ENCODE data around the gene ASIC2. TPM values are rescaled to one million over a fixed set of nuclear protein-coding genes. Genes with fewer than 3 reads are reported as not detected.

Gene ASIC2
- total and polyA plus RNA-seq, 2 donors (not counting 1 experiment from before 2014, with no cell fraction given) = not detected

DNA sequence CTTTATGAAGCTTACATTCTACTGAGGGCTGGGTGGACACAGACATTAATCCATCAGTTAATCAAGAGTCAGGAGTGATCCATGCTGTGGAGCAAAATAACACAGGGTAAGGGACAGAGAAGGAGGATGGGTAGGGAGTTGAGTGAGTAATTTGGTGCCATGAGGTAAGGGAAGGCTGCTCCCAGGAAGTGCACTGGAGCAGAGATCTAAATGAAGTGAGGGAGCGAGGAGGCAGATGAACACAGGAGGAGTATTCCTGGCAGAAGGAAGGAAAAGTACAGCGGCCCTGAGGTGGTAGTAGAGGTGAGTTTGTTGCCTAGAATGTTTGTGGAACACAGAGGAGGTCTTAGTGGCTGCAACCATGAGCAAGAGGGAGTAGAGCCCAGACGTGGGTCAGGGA, 34.8 kb downstream of the ASIC2 start:
- WGBS (ENCODE audit: insufficient coverage) = 70% methylated on average over 3 of the region's 3 CpGs
- ChIA-PET POLR2A (no interaction called here), CTCF (no interaction called here)
- no peak overlapping the region for H3K4me2 ChIP-seq (replicated peaks; ENCODE audit: low read depth, low read length, poor library complexity, severe bottlenecking)
- H3K79me2 ChIP-seq (ENCODE audit: control insufficient read depth, insufficient read depth, low read length) = no peaks in the 10 kb centered on the region
- no peak overlapping the region for H3K27ac Mint-ChIP-seq
- TF ChIP-seq, protein P1, sequence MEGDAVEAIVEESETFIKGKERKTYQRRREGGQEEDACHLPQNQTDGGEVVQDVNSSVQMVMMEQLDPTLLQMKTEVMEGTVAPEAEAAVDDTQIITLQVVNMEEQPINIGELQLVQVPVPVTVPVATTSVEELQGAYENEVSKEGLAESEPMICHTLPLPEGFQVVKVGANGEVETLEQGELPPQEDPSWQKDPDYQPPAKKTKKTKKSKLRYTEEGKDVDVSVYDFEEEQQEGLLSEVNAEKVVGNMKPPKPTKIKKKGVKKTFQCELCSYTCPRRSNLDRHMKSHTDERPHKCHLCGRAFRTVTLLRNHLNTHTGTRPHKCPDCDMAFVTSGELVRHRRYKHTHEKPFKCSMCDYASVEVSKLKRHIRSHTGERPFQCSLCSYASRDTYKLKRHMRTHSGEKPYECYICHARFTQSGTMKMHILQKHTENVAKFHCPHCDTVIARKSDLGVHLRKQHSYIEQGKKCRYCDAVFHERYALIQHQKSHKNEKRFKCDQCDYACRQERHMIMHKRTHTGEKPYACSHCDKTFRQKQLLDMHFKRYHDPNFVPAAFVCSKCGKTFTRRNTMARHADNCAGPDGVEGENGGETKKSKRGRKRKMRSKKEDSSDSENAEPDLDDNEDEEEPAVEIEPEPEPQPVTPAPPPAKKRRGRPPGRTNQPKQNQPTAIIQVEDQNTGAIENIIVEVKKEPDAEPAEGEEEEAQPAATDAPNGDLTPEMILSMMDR (IDR thresholded peaks at IDR 0.05) = no peak
- no peak for TF ChIP-seq EZH2 (IDR thresholded peaks at IDR 0.05; ENCODE audit: borderline replicate concordance, insufficient read depth, low read depth, low read length, poor library complexity, severe bottlenecking)
- H3K27ac ChIP-seq (ENCODE audit: low read length in 2 of 2) = no peak overlapping the region
- no peak overlapping the region for H3K9ac ChIP-seq (ENCODE audit: low read length)
- H3K4me3 ChIP-seq (ENCODE audit: control extremely low read depth in 1 of 5, extremely low read depth in 1 of 5, insufficient read depth in 1 of 5, low read depth in 2 of 5, low read length in 4 of 5) = no peak overlapping the region
- no peak for DNase-seq
- no peaks in the 10 kb centered on the region for H3K4me1 Mint-ChIP-seq
- H3K4me1 ChIP-seq (ENCODE audit: control insufficient read depth in 2 of 2, insufficient read depth in 2 of 2, low read length in 2 of 2) = no peaks in the 10 kb centered on the region
- H3K27me3 Mint-ChIP-seq = peaks cover 31% of the 10 kb centered on the region
- no peak for ATAC-seq (ENCODE audit: low read depth)
- intact Hi-C loops (cut with micrococcal nuclease) = no loop called here
- H3K27me3 ChIP-seq (replicated peaks in 1 of 4; ENCODE audit: control extremely low read depth in 1 of 4, control insufficient read depth in 3 of 4, insufficient read depth in 4 of 4, low read length in 3 of 4) = peaks cover 0 to 4% (median 0%) of the 10 kb centered on the region in 4 experiments
- no peak overlapping the region for H2AFZ ChIP-seq (ENCODE audit: insufficient read depth, low read depth, low read length, poor library complexity, severe bottlenecking)
- H3K4me3 Mint-ChIP-seq = no peak overlapping the region
- H3K9me3 ChIP-seq (ENCODE audit: control extremely low read depth in 1 of 3, control insufficient read depth in 2 of 3, insufficient read depth in 1 of 3, low read length in 2 of 3) = peaks cover 0 to 4% (median 0%) of the 10 kb centered on the region in 3 donors
- H3K9me3 Mint-ChIP-seq (ENCODE audit: insufficient read depth) = no peaks in the 10 kb centered on the region
- H4K20me1 ChIP-seq (ENCODE audit: control insufficient read depth, insufficient read depth, low read length, poor library complexity, severe bottlenecking) = no peaks in the 10 kb centered on the region
- no peaks in the 10 kb centered on the region for H3K36me3 ChIP-seq (replicated peaks in 1 of 2; ENCODE audit: control extremely low read depth in 1 of 2, control insufficient read depth in 1 of 2, extremely low read depth in 1 of 2, insufficient read depth in 2 of 2, low read length in 1 of 2)

DNA sequence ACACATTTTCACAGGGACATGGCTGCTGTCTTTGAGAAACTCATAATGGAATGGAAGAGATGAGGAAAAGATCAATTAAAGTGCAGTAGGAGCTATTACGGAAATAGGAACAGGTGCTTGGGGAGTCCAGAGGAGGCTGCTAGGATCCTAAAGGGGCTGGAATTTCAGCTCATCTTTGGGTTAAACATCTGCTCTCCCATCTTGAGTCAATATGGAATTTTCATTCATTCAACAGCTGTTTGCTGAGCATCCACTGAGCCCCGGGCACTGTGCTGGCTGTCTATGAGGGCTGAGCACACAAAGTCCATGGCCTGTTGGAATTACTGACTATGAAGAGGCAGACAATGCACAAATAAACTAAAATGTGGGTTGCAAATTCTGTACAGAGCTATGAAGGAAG, 47.9 kb downstream of the ASIC2 start:
- Histone ChIP-seq H3K4me1 (ENCODE audit: control insufficient read depth in 2 of 2, insufficient read depth in 2 of 2, low read length in 2 of 2) (no peaks in the 10 kb centered on the region), H3K36me3 (replicated peaks in 1 of 2; ENCODE audit: control extremely low read depth in 1 of 2, control insufficient read depth in 1 of 2, extremely low read depth in 1 of 2, insufficient read depth in 2 of 2, low read length in 1 of 2) (no peaks in the 10 kb centered on the region), H3K4me2 (replicated peaks; ENCODE audit: low read depth, low read length, poor library complexity, severe bottlenecking) (no peak overlapping the region), H2AFZ (ENCODE audit: insufficient read depth, low read depth, low read length, poor library complexity, severe bottlenecking) (no peak overlapping the region), H3K27me3 (replicated peaks in 1 of 4; ENCODE audit: control extremely low read depth in 1 of 4, control insufficient read depth in 3 of 4, insufficient read depth in 4 of 4, low read length in 3 of 4) (no peaks in the 10 kb centered on the region), H3K27ac (ENCODE audit: low read length in 2 of 2) (no peak overlapping the region), H4K20me1 (ENCODE audit: control insufficient read depth, insufficient read depth, low read length, poor library complexity, severe bottlenecking) (no peaks in the 10 kb centered on the region), H3K9ac (ENCODE audit: low read length) (no peak overlapping the region), H3K4me3 (ENCODE audit: control extremely low read depth in 1 of 5, extremely low read depth in 1 of 5, insufficient read depth in 1 of 5, low read depth in 2 of 5, low read length in 4 of 5) (no peak overlapping the region), H3K79me2 (ENCODE audit: control insufficient read depth, insufficient read depth, low read length) (no peaks in the 10 kb centered on the region), H3K9me3 (ENCODE audit: control extremely low read depth in 1 of 3, control insufficient read depth in 2 of 3, insufficient read depth in 1 of 3, low read length in 2 of 3) (no peaks in the 10 kb centered on the region)
- no peak overlapping the region for H3K4me3 Mint-ChIP-seq
- intact Hi-C loops (cut with micrococcal nuclease) = no loop called here
- peaks cover 16% of the 10 kb centered on the region for H3K27me3 Mint-ChIP-seq
- TF ChIP-seq EZH2 (IDR thresholded peaks at IDR 0.05; ENCODE audit: borderline replicate concordance, insufficient read depth, low read depth, low read length, poor library complexity, severe bottlenecking) = no peak
- TF ChIP-seq, protein P1 (IDR thresholded peaks at IDR 0.05) = no peak
- WGBS (ENCODE audit: insufficient coverage) = 100% methylated on average over 2 of the region's 2 CpGs
- no peaks in the 10 kb centered on the region for H3K4me1 Mint-ChIP-seq
- ChIA-PET CTCF (no interaction called here), POLR2A (no interaction called here)
- H3K27ac Mint-ChIP-seq = no peak overlapping the region
- ATAC-seq (ENCODE audit: low read depth) (no peak), DNase-seq (no peak)
- no peaks in the 10 kb centered on the region for H3K9me3 Mint-ChIP-seq (ENCODE audit: insufficient read depth)
